Measurements from ENCODE around the gene EYS.
A peak's percentile ranks its signal among the peaks of the same experiment; 100 is the strongest.
"Not testable (repeated sequence)": the region's sequence is repeated elsewhere in the genome, so short reads cannot be mapped to it uniquely, and the experiment has no call there.

Gene EYS

DNA sequence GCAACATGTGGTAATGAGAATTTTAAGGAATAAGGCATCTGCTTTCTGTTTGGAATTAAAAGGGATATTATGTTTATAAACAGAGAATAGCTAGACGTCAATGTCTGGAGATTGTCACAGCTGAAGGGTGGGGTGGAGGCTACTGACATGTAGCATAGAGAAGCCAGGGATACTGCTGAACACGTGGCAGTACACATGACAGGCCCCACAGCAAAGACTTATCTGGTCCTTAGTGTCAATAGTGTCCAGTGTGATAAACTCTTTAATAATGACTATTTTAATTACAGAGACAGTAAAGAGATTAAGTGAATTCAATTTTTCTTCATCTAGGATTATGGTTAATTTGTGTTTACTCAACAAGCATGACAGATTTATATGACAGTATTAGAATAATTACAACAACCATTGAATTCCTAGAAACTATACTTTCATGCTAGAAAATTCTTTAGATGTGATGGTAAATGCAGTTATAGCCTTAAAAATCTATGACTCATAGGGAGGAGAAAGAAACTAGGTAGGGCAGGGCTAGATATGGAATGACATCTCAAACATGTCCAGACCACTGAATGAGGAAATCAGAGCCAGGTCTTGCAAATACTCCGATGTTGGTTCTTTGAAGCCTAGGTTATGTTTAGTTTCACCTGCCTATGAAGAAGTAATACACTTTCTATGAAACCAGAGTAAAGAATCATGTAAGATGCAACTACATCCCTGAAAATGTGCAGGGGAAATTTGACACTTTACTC, 1671.9 kb downstream of the EYS start:
- no peak for DNase-seq (ENCODE audit: low read depth)

DNA sequence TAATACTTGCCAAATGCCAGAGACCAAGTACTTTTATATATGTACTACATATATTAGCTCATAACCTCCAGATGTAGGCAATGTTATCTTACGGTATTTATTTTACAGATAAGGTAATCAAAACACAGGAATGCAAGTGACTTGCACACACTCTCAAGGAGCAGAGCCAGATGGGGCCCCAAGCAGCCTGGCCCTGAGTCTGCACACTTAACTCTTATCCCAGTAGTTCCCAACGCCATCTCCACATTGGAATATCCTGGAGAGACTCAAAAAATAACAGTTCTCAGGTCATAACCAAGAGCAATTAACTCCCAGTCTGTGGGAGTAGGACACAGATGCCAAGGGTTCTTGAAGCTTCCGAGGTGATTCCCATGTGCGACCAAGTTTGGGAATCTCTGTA, 1672.7 kb downstream of the EYS start:
- no peak for DNase-seq (ENCODE audit: low read depth)

DNA sequence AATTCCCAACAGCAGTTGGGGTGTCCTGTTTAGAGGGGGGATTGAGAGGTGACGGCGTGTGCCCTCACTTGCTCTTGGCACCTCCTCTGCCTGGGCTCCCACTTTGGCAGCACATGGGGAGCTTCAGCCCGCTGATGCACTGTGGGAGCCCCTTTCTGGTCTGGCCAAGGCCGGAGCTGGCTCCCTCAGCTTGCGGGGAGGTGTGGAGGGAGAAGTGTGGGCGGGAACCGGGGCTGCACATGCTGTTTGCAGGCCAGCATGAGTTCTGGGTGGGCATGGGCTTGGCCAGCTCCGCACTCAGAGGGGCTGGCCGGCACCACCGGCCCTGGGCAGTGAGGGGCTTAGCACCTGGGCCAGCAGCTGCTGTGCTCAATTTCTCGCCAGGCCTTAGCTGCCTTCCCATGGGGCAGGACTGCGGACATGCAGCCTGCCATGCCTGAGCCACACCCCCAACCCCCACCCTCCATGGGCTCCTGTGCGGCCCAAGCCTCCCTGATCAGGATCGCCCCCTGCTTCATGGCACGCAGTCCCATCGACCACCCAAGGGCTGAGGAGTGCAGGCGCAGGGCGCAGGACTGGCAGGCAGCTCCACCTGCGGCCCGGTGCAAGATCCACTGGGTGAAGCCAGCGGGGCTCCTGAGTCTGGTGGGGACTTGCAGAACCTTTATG, 1675.9 kb downstream of the EYS start:
- not testable (repeated sequence) for DNase-seq (ENCODE audit: low read depth)

DNA sequence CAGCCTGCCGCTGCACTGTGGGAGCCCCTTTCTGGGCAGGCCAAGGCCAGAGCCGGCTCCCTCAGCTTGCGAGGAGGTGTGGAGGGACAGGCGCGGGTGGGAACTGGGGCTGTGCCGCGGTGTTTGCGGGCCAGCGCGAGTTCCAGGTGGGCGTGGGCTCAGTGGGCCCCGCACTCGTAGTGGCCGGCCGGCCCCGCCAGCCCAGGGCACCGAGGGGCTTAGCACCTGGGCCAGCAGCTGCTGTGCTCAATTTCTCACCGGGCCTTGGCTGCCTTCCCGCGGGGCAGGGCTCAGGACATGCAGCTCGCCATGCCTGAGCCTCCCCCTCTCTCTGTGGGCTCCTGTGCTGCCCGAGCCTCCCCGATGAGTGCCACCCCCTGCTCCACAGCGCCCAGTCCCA, 1683.3 kb downstream of the EYS start:
- no peak for DNase-seq (ENCODE audit: low read depth)

DNA sequence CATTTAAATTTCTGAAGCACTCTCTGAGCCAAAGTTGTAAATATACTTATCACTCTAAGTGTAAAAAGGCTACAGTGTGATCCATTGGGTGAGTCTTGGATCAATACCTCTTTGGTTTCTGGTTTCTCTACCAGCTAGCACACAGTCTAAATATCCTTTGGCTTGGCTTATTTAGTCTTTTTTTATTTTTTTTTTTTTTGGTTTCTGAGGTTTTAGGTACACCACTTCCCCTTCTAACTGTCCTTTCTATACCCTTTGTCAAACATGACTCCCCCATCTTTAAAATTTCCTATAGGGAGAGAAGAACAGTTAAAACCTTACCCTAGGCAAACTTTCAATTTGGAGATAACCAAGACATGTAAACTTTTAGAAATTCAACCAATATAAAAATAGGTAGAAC, 1692.4 kb downstream of the EYS start:
- no peak for DNase-seq (ENCODE audit: low read depth)

DNA sequence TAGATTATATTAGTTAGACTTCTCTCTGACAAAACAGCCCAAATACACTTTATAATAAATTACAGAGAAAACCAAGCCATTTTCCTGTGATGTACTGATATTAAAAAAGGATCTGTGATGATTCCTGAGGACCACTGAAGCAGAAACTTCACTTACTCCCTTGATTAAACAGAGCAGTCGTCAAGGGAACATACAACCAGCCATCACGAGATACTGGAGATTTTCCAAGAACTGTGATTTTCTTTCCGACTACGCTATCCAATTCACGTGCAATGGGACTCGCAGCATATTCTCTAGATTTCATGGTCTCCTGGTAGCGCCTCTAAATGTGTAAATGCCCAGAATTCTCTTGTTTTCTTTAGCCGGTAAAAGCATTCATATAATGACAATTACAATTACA, 1694.0 kb downstream of the EYS start:
- DNase-seq (ENCODE audit: low read depth) = no peak

DNA sequence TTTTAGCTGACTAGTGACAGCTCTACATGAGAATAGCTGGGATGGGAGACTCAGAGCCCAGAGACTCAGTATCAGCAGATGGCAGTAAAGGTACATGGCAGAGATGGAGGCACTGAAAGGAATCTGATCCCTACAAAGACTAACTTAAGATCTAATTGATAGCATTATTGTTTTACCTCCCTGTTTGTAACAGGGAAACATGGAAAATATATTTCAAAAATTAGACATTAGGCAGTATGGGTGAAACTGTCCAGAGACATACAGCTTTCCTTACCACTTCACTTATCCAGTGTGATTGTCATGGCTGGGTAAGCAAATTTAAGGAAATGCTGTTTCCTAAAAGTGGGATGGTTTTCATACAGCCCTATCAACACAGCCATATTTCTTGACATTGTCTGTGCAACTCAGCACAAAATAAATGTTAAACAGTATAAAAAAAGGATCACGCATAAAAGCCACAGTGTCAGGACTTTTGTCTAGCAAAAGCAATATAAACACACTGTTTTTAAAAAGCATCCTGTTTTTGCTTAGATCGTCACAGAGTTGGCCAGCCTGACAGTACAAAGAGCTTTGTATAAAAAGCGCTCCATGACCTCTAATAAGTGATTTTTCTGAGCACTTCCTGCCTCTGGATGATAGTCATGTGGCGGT, 1694.5 kb downstream of the EYS start:
- peak; percentile 51 for DNase-seq (ENCODE audit: low read depth)

DNA sequence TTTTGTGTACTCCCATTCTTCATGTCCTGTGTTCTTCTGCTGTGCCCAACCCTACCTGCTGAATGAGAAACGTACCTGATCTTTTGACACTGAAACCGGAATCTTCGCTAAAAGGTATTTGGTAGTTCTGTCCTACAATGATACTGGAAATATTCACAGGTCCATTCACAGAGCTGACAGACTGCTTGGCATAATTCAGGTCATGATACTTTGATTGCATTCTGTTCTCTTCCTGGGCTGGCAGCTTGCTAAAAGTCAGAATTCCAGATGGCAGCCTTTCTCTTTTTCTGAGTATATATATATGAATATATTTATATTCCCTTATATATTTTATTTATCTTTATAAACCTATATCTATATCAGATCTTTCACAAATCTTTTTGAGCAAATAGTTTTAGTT, 1696.4 kb downstream of the EYS start:
- no peak for DNase-seq (ENCODE audit: low read depth)

DNA sequence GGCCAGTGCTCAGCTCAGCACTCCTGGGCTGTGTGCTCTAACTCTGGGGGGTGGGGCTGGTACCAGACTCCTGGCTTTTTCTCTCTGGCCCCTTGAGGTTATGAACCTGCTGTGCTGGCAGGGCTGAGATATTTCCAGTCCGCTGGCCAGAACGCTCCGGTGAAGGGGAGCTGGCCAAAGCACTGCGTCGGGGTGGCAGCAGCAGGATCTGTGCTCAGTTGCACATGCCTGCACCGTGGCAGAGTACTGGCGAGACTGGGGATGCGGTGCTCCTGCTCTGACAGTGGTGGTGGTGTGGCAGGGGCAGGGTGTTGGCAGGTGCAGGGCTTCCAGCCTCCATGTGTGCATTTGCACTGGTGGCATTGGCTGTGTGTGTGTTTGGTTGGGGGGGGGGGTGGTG, 1697.0 kb downstream of the EYS start:
- DNase-seq (ENCODE audit: low read depth) = no peak

DNA sequence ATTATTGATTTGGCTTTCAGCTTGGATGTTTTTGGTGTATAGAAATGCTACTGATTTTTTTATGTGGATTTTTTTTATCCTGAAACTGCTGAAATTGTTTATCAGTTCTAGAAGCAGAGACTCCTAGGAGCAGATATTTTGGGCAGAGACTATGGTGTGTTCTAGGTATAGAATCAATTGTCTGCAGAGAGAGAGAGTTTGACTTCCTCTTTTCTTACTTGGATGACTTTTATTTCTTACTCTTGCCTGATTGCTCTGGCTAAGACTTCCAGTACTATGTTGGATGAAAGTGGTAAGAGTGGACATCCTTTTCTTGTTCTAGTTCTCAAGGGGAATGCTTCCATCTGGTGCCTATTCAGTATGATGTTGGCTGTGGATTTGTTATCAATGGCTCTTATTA, 1700.8 kb downstream of the EYS start:
- DNase-seq (ENCODE audit: low read depth) = no peak

DNA sequence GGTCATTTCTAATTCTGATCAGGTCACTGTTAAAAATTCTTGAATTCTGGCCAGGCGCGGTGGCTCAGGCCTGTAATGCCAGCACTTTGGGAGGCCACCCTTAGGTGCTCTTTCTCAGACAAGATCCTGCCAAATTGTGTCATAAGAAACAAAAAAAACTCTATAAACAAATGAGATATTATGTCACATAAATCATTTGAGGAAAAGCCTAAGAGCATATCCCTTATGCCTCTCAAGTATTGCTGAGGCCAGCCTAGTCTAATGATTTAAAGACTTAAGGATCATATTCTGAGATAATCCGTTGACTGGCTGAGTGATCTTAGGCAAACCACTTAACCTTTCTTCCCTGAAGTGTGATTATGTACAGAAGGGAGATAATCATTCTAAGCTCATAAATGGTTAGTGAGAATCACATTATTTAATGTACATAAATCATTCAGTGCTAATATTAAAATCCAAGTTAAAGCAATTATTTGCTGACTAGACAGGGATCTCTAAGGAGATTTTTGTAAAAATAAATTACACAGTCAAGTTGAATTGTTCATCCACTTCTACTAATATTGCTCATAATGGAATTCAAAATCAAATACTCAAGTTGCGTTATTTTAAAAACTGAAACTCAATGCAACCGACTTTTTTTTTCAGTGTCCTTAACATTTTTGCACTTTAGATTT, 1706.1 kb downstream of the EYS start:
- no peak for DNase-seq (ENCODE audit: low read depth)

DNA sequence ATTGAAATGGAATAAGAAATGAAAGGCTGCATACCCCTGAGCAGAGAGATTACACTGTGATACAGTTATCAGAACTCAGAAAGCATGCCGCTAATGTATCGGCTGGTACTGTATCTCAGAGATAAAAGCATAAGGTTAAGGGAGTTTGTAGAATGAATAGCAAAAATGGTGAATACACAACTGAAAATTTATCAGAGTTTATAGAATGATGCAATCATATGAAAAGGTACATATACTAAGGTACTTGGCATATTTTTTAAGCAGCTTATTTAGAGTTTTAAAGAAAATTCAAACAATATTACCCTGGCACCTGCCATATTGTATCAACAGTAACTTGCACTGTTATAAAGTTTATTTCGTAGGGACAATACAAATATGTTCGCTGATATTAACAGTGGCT, 1707.4 kb downstream of the EYS start:
- DNase-seq (ENCODE audit: low read depth) = no peak

DNA sequence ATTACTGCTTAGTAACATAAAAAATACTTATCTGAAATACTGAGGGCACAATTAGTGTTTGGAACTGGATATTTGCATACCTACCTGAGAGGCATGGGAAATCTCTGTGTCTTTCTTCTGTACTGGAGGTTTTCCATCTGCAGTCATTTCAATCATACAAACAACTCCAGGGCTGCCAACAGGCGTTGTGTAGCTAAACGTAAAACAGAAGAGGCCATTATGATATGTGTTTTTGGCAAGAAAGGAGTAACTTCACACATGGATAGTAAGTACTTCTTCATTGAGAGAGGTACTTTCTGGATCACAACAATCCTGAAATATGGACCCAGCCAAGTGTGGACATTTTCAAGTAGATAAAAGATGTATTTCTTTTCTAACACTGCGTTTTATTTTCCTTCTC, 1708.0 kb downstream of the EYS start:
- DNase-seq (ENCODE audit: low read depth) = no peak

DNA sequence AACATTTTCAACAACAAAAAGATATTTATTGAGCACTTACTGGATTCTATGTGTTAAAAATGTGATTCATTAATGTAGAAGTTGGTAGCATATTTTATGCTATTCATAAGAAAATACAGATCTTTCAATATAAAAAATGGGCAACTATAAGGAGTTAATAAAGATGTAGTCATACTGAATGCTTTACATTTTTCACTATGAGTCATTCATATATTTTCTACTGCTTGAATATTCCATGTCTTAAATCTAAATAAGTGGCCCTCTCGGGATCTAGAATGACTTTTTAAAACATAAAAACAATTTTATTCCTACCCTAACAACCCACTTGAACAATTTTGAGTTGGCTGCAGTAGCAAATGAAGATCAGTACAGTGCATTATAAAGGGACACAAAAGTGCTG, 1709.3 kb downstream of the EYS start:
- DNase-seq (ENCODE audit: low read depth) = no peak

DNA sequence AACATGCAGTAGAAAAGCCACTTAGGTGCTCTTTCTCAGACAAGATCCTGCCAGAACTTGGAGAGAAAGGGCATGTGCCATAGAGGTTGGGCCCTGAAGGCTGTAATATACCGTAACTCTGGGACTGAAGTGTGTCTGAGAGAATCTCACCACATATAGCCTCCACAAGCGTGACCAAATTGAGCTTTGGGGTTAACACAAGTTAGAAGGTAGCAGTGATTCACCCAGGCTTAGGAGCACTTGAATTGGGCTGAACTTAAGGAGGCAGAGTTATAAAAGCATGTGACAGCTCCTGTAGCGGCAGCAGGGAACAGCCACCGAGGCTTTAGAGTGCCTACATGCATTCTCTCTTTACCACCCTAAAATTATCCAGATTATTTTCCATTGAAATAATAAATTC, 1709.8 kb downstream of the EYS start:
- no peak for DNase-seq (ENCODE audit: low read depth)

DNA sequence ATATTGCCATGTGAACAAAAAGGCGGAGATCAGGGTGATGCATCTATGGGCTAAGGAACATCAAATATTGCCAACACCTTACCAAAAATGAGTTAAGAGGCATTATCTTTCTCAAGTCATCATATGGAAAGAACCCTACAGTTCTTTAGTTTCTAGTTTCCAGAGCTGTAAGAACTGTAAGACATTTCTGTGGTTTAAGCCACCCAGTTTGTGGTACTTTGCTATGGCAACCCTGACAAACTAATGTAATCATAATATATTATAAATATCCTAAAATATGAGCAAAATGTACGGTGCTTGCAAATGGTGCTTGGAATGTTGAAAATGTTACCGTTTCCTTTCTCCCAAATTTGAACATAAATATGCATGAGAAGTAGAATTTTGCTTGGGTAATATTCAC, 1721.8 kb downstream of the EYS start:
- DNase-seq (ENCODE audit: low read depth) = no peak

DNA sequence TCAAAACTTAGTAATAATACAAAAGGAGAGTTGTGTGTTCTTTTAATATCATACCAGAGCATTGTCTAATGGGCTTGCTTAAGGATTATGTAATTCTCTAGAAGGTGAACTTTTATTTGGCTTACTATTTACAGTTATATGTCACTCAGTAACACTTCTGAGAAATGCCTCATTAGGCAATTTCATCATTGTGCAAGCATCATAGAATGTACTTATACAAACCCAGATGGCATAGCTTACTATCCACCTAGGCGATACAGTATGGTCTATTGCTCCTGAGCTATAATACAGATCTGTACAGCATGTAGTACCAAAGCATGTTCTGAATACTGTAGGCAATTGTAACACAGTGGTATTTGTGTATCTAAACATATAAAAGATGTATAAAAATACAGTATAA, 1731.3 kb downstream of the EYS start:
- no peak for DNase-seq (ENCODE audit: low read depth)

DNA sequence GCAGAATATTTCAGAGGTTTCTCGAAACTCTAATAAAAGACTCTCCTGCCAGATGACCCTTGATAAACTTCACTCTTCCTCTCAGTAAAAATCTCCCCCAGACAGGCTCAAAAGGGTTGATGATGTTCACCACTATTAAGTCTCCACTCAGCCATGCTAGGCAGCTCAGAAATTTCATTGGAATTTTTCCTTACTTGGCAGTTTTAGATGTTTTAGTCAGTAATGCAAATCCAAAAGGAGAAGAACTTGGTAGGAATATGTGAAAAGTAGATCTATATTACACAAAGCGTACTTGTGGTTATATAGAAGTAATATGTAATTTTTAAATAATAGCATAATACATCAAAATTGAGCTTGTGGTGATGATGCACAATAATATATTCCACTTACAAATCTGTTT, 1738.4 kb downstream of the EYS start:
- DNase-seq (ENCODE audit: low read depth) = no peak

DNA sequence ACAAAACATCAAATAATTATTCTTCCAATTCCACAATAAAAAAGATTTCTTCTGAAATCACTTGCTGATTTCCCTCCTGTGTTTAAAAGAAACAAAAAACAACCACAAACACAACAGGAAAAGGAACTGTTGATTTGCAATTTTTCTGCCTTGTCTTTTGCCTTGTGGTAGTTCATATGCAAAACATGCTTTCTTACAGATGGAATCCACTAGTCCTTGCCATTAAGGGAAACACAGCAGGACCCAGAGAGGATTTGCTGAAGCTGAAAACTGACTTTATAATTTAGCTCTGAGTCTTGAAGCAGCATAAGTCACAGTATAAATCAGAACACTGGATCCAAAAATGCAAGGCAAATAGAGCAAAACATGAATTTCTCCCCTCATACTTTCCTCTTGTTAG, 1742.7 kb downstream of the EYS start:
- no peak for DNase-seq (ENCODE audit: low read depth)

DNA sequence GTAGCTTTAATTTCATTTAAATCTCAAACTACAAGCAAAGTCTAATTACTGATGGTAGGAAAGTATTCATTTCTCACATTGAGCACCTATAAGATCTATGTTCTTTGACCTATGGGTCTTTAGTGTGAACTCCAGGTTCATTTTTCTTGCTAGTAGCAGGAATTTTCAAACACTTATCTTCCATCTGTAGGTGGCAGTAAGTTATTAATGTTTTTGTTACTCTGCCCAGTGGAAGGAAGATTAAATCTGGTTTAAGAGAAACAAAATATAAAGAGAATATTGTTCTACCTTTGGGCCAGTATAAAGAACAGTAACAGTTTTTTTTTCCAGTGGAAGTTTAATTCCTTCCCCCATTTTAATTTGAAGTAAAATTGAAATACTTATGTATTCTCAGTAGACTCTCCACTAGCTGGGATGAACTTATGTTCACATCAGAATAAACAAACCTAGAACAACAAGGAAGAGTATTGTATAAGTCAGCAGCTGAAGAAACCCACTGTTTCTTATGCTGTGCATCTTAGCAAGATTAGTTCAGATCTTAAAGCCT, 1743.2 kb downstream of the EYS start:
- DNase-seq (ENCODE audit: low read depth) = no peak

DNA sequence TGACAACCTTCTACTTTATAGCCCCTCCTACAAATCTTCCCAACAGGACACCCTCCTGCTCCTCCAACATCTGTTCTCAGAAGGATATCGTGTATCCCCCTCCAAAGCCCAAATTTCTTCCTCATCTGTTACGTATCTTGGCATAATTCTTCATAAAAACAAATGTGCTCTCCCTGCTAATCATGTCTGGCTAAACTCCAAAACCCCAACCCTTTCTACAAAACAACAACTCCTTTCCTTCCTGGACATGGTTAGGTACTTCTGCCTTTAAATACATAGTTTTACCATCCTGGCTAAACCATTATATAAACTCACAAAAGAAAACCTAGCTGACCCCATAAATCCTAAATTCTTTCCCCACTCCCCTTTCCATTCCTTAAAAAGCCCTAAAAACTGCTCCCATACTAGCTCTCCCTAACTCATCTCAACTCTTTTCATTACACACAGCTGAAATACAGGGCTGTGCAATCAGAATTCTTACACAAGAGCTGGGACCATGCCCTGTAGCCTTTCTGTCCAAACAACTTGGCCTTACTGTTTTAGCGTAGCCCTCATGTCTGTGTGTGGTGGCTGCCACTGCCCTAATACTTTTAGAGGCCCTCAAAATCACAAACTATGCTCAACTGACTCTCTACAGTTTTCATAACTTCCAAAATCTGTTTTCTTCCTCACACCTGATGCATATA, 1753.5 kb downstream of the EYS start:
- DNase-seq (ENCODE audit: low read depth) = not testable (repeated sequence)

All from non-pigmented ciliary epithelial cell (primary cell).